ENCODE results near the gene MAP1S.

Gene MAP1S

GRCh38 chr19:17764348-17764747 is 45.1 kb downstream of the MAP1S start:
- Histone ChIP-seq H3K9ac (ENCODE audit: low read length) (no peak overlapping the region), H3K4me3 (ENCODE audit: low read length) (no peak overlapping the region), H3K4me1 (ENCODE audit: low read length) (peaks cover 19% of the 10 kb centered on the region), H4K20me1 (ENCODE audit: insufficient read depth, low read length) (no peaks in the 10 kb centered on the region), H3K9me3 (ENCODE audit: insufficient read depth, low read length) (no peaks in the 10 kb centered on the region), H3K27ac (ENCODE audit: low read length) (no peak overlapping the region), H3K36me3 (replicated peaks; ENCODE audit: low read depth, low read length) (peaks cover 46% of the 10 kb centered on the region), H3K79me2 (ENCODE audit: low read length) (no peaks in the 10 kb centered on the region), H2AFZ (ENCODE audit: low read depth, low read length) (no peak overlapping the region), H3K27me3 (ENCODE audit: low read depth, low read length) (no peaks in the 10 kb centered on the region), H3K4me2 (ENCODE audit: low read length) (no peak overlapping the region)
- TF ChIP-seq CTCF (IDR thresholded peaks at IDR 0.05; ENCODE audit: low read depth, low read length) (no peak), EZH2phosphoT487 (IDR thresholded peaks at IDR 0.05; ENCODE audit: low read depth) (no peak)

- Histone ChIP-seq H3K9ac (ENCODE audit: low read length) (no peak overlapping the region), H3K36me3 (replicated peaks; ENCODE audit: low read depth, low read length) (peaks cover 45% of the 10 kb centered on the region), H3K4me2 (ENCODE audit: low read length) (no peak overlapping the region), H3K79me2 (ENCODE audit: low read length) (no peaks in the 10 kb centered on the region), H3K4me1 (ENCODE audit: low read length) (peaks cover 13% of the 10 kb centered on the region), H2AFZ (ENCODE audit: low read depth, low read length) (no peak overlapping the region), H3K4me3 (ENCODE audit: low read length) (no peak overlapping the region), H4K20me1 (ENCODE audit: insufficient read depth, low read length) (no peaks in the 10 kb centered on the region), H3K9me3 (ENCODE audit: insufficient read depth, low read length) (no peaks in the 10 kb centered on the region), H3K27ac (ENCODE audit: low read length) (no peak overlapping the region), H3K27me3 (ENCODE audit: low read depth, low read length) (no peaks in the 10 kb centered on the region)
- no peak for TF ChIP-seq CTCF (IDR thresholded peaks at IDR 0.05; ENCODE audit: low read depth, low read length)
- TF ChIP-seq EZH2phosphoT487 (IDR thresholded peaks at IDR 0.05; ENCODE audit: low read depth), result no peak
Observed at GRCh38 chr19:17765069-17765618, 45.9 kb downstream of the MAP1S start.

GRCh38 chr19:17766543-17767131 is 47.4 kb downstream of the MAP1S start:
- peaks cover 4% of the 10 kb centered on the region; the same call in 1 of the 2 replicates for H3K4me1 ChIP-seq (ENCODE audit: low read length)
- peaks cover 42% of the 10 kb centered on the region for H3K36me3 ChIP-seq (replicated peaks; ENCODE audit: low read depth, low read length)
- H3K27me3 ChIP-seq (ENCODE audit: low read depth, low read length), result no peaks in the 10 kb centered on the region
- no peak overlapping the region for H2AFZ ChIP-seq (ENCODE audit: low read depth, low read length)
- H3K79me2 ChIP-seq (ENCODE audit: low read length), result no peaks in the 10 kb centered on the region
- no peaks in the 10 kb centered on the region for H3K9me3 ChIP-seq (ENCODE audit: insufficient read depth, low read length)
- H3K9ac ChIP-seq (ENCODE audit: low read length), result no peak overlapping the region
- TF ChIP-seq CTCF (IDR thresholded peaks at IDR 0.05; ENCODE audit: low read depth, low read length), result peak; percentile 98
- no peak for TF ChIP-seq EZH2phosphoT487 (IDR thresholded peaks at IDR 0.05; ENCODE audit: low read depth)
- no peak overlapping the region for H3K27ac ChIP-seq (ENCODE audit: low read length)
- peak overlapping the region; percentile 38 for H3K4me2 ChIP-seq (ENCODE audit: low read length)
- H3K4me3 ChIP-seq (ENCODE audit: low read length), result no peak overlapping the region
- no peaks in the 10 kb centered on the region for H4K20me1 ChIP-seq (ENCODE audit: insufficient read depth, low read length)

GRCh38 chr19:17767559-17767958 is 48.3 kb downstream of the MAP1S start:
- Histone ChIP-seq H3K9me3 (ENCODE audit: insufficient read depth, low read length) (no peaks in the 10 kb centered on the region), H3K27ac (ENCODE audit: low read length) (no peak overlapping the region)

More at GRCh38 chr19:17767559-17767958, 48.3 kb downstream of the MAP1S start:
- peaks cover 4% of the 10 kb centered on the region; the same call in 1 of the 2 replicates for H3K4me1 ChIP-seq (ENCODE audit: low read length)
- no peak overlapping the region for H3K9ac ChIP-seq (ENCODE audit: low read length)
- H3K4me2 ChIP-seq (ENCODE audit: low read length), result no peak overlapping the region
- no peak overlapping the region for H3K4me3 ChIP-seq (ENCODE audit: low read length)
- no peak overlapping the region for H2AFZ ChIP-seq (ENCODE audit: low read depth, low read length)
- no peaks in the 10 kb centered on the region for H4K20me1 ChIP-seq (ENCODE audit: insufficient read depth, low read length)
- no peak for TF ChIP-seq CTCF (IDR thresholded peaks at IDR 0.05; ENCODE audit: low read depth, low read length)
- TF ChIP-seq EZH2phosphoT487 (IDR thresholded peaks at IDR 0.05; ENCODE audit: low read depth), result no peak
- no peaks in the 10 kb centered on the region for H3K27me3 ChIP-seq (ENCODE audit: low read depth, low read length)
- H3K36me3 ChIP-seq (replicated peaks; ENCODE audit: low read depth, low read length), result peaks cover 44% of the 10 kb centered on the region
- no peaks in the 10 kb centered on the region for H3K79me2 ChIP-seq (ENCODE audit: low read length)
